SK-N-MC (cell line): Measurements from ENCODE around the gene B4GALT6.

Source experiments
- EZH2 ChIP-seq: fragments of 200-600 bp; sonication (generic); IDR thresholded peaks from one replicate; pipeline ENCODE4 v1.6.1; 2017; ENCODE audit warnings: antibody characterized with exemption
- FOXP2 ChIP-seq: optimal IDR thresholded peaks from 2 replicates; pipeline ENCODE3; 2011; ENCODE audit warnings: mild to moderate bottlenecking, moderate library complexity; ENCODE audit not compliant: insufficient read depth; ENCODE audit errors: extremely low read length, control extremely low read depth
- POLR2AphosphoS5 ChIP-seq: IDR thresholded peaks from 2 replicates; pipeline ENCODE4 v1.6.1; 2012; ENCODE audit warnings: mild to moderate bottlenecking, low read depth, low read length, borderline replicate concordance

DNA sequence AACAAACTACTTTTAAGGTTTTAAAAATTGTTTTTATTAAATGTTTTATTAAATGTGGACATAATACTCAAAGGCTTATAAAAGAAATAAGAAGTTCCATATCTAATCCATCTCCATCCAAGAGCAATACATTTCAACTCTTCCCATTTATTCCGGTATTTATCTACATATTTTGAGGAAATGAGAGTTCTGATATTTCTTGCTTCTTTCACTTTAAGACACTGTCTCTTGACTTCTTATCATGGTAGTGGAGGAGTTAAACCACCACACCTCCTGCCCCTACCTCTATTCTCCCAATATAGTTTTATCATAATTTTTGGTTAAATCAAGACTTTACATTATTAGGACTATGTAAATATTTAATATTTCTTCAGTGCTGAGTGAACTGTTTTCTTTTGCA, 52.0 kb downstream of the B4GALT6 start:
- TF ChIP-seq EZH2 (no peak), POLR2AphosphoS5 (no peak), FOXP2 (no peak)
